WTC11 (cell line): Measurements from ENCODE around the gene RELL1. TPM values are rescaled to one million over a fixed set of nuclear protein-coding genes. Genes with fewer than 3 reads are reported as not detected.

Source experiments
- ATAC-seq: fragments of 200-7000 bp; cut with Tn5 transposase; 2 replicates; pipeline ENCODE4 v1.10.0; 2021; ENCODE audit warnings: mild to moderate bottlenecking, moderate library complexity
- CTCF ChIA-PET: fragments of 300-600 bp; sonication (Branson Sonifier 250); formaldehyde crosslinking; loops from one replicate; lab custom pipeline; 2021; ENCODE audit warnings: antibody characterized with exemption; lab: Charles Lee
- POLR2A ChIA-PET: fragments of 350-600 bp; sonication (Branson Sonifier 250); formaldehyde crosslinking; loops from one replicate; lab custom pipeline; 2021; ENCODE audit warnings: antibody characterized with exemption; lab: Charles Lee
- DNase-seq: peaks from one replicate; pipeline ENCODE4 v3.0.0; 2021; ENCODE audit warnings: low spot score
- H3K27ac Mint-ChIP-seq: 2 replicates; pipeline ENCODE4 v1.8.0; 2021; ENCODE audit warnings: mixed read lengths
- H3K27me3 Mint-ChIP-seq: 2 replicates; pipeline ENCODE4 v1.8.0; 2021; ENCODE audit warnings: low read depth, mild to moderate bottlenecking, moderate library complexity, mixed read lengths
- H3K36me3 Mint-ChIP-seq: 2 replicates; pipeline ENCODE4 v1.8.0; 2021; ENCODE audit warnings: mixed read lengths
- H3K4me1 Mint-ChIP-seq: 2 replicates; pipeline ENCODE4 v1.8.0; 2022; ENCODE audit warnings: mixed read lengths
- H3K4me3 Mint-ChIP-seq: 2 replicates; pipeline ENCODE4 v1.8.0; 2021; ENCODE audit warnings: mild to moderate bottlenecking, moderate library complexity, mixed read lengths
- H3K9me3 Mint-ChIP-seq: 2 replicates; pipeline ENCODE4 v1.8.0; 2021; ENCODE audit warnings: mixed read lengths
- FOXJ3 ChIP-seq: sonication (generic); formaldehyde crosslinking; IDR thresholded peaks from 2 replicates; pipeline ENCODE4 v1.9.0; 2021; ENCODE audit warnings: missing genetic modification reagents, mild to moderate bottlenecking, borderline replicate concordance
- NFYB ChIP-seq: sonication (generic); formaldehyde crosslinking; conservative IDR thresholded peaks from 2 replicates; pipeline ENCODE4 v1.8.0; 2022; ENCODE audit warnings: low read depth, missing genetic modification reagents
- OVOL2 ChIP-seq: fragments of 250-450 bp; sonication (Bioruptor Pico); IDR thresholded peaks from 2 replicates; pipeline ENCODE4 v1.9.0; 2021; ENCODE audit warnings: mild to moderate bottlenecking, borderline replicate concordance
- SP1 ChIP-seq: sonication (generic); formaldehyde crosslinking; conservative IDR thresholded peaks from 2 replicates; pipeline ENCODE4 v1.8.1; 2022; ENCODE audit warnings: missing genetic modification reagents
- TEAD1 ChIP-seq: sonication (generic); formaldehyde crosslinking; IDR thresholded peaks from 2 replicates; pipeline ENCODE4 v1.8.0; 2022; ENCODE audit warnings: mild to moderate bottlenecking, missing genetic modification reagents
- ZBTB21 ChIP-seq: sonication (generic); formaldehyde crosslinking; IDR thresholded peaks from 2 replicates; pipeline ENCODE4 v1.8.1; 2023; ENCODE audit warnings: mild to moderate bottlenecking, missing genetic modification reagents, borderline replicate concordance
- ZNF121 ChIP-seq: sonication (generic); formaldehyde crosslinking; IDR thresholded peaks from 2 replicates; pipeline ENCODE4 v1.8.0; 2023; ENCODE audit warnings: missing genetic modification reagents
- ZNF671 ChIP-seq: fragments of 250-450 bp; sonication (Bioruptor Pico); IDR thresholded peaks from 2 replicates; pipeline ENCODE4 v1.8.0; 2021; ENCODE audit warnings: mild to moderate bottlenecking
- total RNA-seq: library from RNA; stranded (reverse); gene quantifications from 3 replicates; pipeline ENCODE4 v1.2.3, GENCODE V29; 2021
- TF ChIP-seq, protein P1 (sequence below): sonication (generic); formaldehyde crosslinking; IDR thresholded peaks from 2 replicates; pipeline ENCODE4 v1.8.1; 2023; ENCODE audit warnings: mild to moderate bottlenecking, missing genetic modification reagents
- TF ChIP-seq, protein P2 (sequence below): sonication (generic); formaldehyde crosslinking; IDR thresholded peaks from 2 replicates; pipeline ENCODE4 v1.8.0; 2023; ENCODE audit warnings: missing genetic modification reagents, mild to moderate bottlenecking, borderline replicate concordance
- TF ChIP-seq, protein P3 (sequence below): fragments of 250-450 bp; sonication (Bioruptor Pico); IDR thresholded peaks from 2 replicates; pipeline ENCODE4 v1.9.0; 2021; ENCODE audit warnings: mild to moderate bottlenecking
- TF ChIP-seq, protein P4 (sequence below): sonication (generic); formaldehyde crosslinking; IDR thresholded peaks from 2 replicates; pipeline ENCODE4 v1.8.1; 2023; ENCODE audit warnings: mild to moderate bottlenecking, missing genetic modification reagents, moderate library complexity
- TF ChIP-seq, protein P5 (sequence below): fragments of 250-450 bp; sonication (Bioruptor Pico); conservative IDR thresholded peaks from 2 replicates; pipeline ENCODE4 v1.9.0; 2021; ENCODE audit warnings: mild to moderate bottlenecking
- TF ChIP-seq, protein P6 (sequence below): sonication (generic); formaldehyde crosslinking; IDR thresholded peaks from 2 replicates; pipeline ENCODE4 v1.8.1; 2023; ENCODE audit warnings: mild to moderate bottlenecking, missing genetic modification reagents, borderline replicate concordance
- TF ChIP-seq, protein P7 (sequence below): sonication (generic); formaldehyde crosslinking; IDR thresholded peaks from 2 replicates; pipeline ENCODE4 v1.8.1; 2023; ENCODE audit warnings: mild to moderate bottlenecking, missing genetic modification reagents, moderate library complexity
- TF ChIP-seq, protein P8 (sequence below): sonication (generic); formaldehyde crosslinking; IDR thresholded peaks from 2 replicates; pipeline ENCODE4 v1.8.0; 2022; ENCODE audit warnings: mild to moderate bottlenecking, missing genetic modification reagents
- TF ChIP-seq, protein P9 (sequence below): sonication (generic); formaldehyde crosslinking; IDR thresholded peaks from 2 replicates; pipeline ENCODE4 v1.8.1; 2022; ENCODE audit warnings: mild to moderate bottlenecking, moderate library complexity, missing genetic modification reagents

Gene RELL1
- total RNA-seq, 1 experiment from 2014 or later, result 14.4 TPM

DNA sequence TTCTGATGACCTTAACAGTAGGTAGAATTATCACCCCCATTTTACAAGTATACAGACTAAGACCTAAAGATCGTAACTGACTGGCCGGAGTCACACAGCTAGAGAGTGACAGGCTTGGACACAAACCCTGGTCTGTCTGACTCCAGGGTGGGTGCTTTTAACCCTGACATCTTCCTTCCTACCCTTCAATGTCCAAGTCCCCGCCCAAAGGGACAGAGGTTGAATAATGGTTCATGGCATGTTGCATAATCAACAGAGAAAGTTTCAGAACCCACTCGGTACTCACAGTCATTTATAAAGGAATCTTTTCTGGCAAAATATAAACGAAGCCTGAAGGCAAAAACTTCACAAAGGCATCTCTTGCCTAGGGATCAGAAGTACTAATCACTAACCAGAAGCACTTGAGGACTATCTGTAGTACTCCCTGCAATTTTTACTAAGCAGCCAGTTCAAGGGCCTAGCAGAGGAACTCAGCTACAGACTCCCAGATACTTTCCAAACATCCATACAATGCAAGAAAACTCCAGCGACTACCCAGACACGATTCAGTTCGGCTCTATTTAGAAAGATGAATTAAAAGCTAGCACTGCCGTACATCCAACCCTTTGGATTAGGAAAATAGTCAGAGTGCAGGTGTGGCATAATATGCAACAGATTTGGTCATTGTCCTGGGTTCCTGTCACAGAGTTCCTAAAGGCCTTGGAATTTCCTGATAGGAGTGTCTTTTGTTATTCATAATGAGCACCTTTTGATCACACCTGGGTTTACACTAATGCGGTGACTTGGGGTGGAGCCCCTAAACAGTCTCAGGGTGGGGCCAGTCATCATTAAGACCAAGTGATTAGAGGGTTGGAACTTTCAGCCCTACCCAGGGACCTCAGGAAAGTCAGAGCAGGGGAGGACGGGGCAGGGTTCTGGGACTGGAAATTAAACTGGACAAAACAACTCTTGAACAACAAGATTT lies 44.0 kb downstream of the RELL1 start:
- ATAC-seq, result peak; percentile 83
- no peaks in the 10 kb centered on the region for H3K27me3 Mint-ChIP-seq
- H3K4me3 Mint-ChIP-seq, result peak overlapping the region; percentile 19; the same call in 1 of the 2 replicates
- peak overlapping the region; percentile 58 for H3K27ac Mint-ChIP-seq
- POLR2A ChIA-PET, result no interaction called here
- no peak for TF ChIP-seq ZNF121 (CRISPR knock-in tag)
- TF ChIP-seq, all 79 proteins: peak for 0
- Mint-ChIP-seq H3K36me3 (peaks cover 13% of the 10 kb centered on the region), H3K4me1 (peaks cover 43% of the 10 kb centered on the region), H3K9me3 (peaks cover 7% of the 10 kb centered on the region; the same call in 1 of the 2 replicates)
- no peak for DNase-seq
- CTCF ChIA-PET, result interaction anchor here (1.1 kb wide), 1 partner anchor 39 kb away, joined by 6 read pairs; no protein-coding TSS in a partner anchor

DNA sequence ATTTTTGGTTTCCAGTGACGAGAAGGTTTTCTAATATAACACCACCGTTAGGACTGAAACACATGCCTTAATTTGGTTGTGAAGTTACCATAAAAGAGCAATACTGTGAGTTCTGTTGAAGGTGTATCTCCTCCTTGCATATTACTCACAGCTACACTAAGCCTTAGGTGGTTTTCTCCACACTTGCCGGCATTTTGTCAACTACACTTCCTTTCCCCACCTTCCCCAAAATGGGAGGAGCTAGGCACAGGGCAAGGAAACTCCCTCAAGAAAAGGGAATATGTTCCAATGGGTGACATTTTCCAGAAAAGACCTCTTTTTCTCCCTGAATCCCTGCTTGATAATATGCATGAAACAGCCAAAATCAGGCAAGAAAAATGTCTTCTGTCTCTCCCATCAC lies 44.8 kb downstream of the RELL1 start:
- CTCF ChIA-PET, result interaction anchor here (1.1 kb wide), 1 partner anchor 38 kb away, joined by 6 read pairs; no protein-coding TSS in a partner anchor
- ATAC-seq, result peak; percentile 26
- TF ChIP-seq, protein P1, sequence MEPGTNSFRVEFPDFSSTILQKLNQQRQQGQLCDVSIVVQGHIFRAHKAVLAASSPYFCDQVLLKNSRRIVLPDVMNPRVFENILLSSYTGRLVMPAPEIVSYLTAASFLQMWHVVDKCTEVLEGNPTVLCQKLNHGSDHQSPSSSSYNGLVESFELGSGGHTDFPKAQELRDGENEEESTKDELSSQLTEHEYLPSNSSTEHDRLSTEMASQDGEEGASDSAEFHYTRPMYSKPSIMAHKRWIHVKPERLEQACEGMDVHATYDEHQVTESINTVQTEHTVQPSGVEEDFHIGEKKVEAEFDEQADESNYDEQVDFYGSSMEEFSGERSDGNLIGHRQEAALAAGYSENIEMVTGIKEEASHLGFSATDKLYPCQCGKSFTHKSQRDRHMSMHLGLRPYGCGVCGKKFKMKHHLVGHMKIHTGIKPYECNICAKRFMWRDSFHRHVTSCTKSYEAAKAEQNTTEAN, result no peak
- TF ChIP-seq, protein P2, sequence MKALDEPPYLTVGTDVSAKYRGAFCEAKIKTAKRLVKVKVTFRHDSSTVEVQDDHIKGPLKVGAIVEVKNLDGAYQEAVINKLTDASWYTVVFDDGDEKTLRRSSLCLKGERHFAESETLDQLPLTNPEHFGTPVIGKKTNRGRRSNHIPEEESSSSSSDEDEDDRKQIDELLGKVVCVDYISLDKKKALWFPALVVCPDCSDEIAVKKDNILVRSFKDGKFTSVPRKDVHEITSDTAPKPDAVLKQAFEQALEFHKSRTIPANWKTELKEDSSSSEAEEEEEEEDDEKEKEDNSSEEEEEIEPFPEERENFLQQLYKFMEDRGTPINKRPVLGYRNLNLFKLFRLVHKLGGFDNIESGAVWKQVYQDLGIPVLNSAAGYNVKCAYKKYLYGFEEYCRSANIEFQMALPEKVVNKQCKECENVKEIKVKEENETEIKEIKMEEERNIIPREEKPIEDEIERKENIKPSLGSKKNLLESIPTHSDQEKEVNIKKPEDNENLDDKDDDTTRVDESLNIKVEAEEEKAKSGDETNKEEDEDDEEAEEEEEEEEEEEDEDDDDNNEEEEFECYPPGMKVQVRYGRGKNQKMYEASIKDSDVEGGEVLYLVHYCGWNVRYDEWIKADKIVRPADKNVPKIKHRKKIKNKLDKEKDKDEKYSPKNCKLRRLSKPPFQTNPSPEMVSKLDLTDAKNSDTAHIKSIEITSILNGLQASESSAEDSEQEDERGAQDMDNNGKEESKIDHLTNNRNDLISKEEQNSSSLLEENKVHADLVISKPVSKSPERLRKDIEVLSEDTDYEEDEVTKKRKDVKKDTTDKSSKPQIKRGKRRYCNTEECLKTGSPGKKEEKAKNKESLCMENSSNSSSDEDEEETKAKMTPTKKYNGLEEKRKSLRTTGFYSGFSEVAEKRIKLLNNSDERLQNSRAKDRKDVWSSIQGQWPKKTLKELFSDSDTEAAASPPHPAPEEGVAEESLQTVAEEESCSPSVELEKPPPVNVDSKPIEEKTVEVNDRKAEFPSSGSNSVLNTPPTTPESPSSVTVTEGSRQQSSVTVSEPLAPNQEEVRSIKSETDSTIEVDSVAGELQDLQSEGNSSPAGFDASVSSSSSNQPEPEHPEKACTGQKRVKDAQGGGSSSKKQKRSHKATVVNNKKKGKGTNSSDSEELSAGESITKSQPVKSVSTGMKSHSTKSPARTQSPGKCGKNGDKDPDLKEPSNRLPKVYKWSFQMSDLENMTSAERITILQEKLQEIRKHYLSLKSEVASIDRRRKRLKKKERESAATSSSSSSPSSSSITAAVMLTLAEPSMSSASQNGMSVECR (CRISPR knock-in tag), result no peak
- TF ChIP-seq, protein P3, sequence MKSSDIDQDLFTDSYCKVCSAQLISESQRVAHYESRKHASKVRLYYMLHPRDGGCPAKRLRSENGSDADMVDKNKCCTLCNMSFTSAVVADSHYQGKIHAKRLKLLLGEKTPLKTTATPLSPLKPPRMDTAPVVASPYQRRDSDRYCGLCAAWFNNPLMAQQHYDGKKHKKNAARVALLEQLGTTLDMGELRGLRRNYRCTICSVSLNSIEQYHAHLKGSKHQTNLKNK (CRISPR knock-in tag), result no peak
- TF ChIP-seq, protein P4, sequence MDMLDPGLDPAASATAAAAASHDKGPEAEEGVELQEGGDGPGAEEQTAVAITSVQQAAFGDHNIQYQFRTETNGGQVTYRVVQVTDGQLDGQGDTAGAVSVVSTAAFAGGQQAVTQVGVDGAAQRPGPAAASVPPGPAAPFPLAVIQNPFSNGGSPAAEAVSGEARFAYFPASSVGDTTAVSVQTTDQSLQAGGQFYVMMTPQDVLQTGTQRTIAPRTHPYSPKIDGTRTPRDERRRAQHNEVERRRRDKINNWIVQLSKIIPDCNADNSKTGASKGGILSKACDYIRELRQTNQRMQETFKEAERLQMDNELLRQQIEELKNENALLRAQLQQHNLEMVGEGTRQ (CRISPR knock-in tag), result no peak
- TF ChIP-seq, protein P5, sequence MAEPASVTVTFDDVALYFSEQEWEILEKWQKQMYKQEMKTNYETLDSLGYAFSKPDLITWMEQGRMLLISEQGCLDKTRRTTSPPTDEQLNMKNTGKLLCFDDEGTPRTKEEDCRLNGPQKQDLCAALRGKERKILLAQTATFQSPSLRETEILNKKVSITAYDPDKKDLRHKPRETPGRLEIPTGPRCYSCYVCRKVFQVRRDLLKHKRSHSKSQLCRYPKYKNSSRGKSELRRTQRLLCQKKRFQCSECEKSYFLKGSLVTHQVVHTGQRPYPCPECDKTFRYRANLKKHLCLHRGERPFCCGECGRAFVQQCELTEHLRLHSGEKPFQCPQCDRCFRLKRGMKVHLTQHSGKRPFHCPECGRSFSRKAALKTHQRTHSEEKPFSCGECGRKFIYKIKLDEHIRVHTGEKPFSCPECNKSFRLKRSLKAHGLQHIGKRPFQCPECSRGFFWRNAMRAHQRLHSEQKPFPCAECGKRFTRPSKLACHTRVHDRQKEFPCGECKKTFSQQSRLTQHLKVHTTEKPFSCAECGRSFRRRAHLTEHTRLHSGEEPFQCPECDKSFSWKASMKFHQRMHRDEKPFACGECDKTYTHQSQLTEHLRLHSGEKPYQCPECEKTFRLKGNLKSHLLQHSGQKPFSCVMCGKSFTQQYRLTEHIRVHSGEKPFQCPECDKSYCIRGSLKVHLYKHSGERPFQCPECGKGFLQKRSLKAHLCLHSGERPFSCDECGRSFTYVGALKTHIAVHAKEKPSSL (CRISPR knock-in tag), result no peak
- no peak for TF ChIP-seq FOXJ3 (CRISPR knock-in tag)
- TF ChIP-seq, protein P6, sequence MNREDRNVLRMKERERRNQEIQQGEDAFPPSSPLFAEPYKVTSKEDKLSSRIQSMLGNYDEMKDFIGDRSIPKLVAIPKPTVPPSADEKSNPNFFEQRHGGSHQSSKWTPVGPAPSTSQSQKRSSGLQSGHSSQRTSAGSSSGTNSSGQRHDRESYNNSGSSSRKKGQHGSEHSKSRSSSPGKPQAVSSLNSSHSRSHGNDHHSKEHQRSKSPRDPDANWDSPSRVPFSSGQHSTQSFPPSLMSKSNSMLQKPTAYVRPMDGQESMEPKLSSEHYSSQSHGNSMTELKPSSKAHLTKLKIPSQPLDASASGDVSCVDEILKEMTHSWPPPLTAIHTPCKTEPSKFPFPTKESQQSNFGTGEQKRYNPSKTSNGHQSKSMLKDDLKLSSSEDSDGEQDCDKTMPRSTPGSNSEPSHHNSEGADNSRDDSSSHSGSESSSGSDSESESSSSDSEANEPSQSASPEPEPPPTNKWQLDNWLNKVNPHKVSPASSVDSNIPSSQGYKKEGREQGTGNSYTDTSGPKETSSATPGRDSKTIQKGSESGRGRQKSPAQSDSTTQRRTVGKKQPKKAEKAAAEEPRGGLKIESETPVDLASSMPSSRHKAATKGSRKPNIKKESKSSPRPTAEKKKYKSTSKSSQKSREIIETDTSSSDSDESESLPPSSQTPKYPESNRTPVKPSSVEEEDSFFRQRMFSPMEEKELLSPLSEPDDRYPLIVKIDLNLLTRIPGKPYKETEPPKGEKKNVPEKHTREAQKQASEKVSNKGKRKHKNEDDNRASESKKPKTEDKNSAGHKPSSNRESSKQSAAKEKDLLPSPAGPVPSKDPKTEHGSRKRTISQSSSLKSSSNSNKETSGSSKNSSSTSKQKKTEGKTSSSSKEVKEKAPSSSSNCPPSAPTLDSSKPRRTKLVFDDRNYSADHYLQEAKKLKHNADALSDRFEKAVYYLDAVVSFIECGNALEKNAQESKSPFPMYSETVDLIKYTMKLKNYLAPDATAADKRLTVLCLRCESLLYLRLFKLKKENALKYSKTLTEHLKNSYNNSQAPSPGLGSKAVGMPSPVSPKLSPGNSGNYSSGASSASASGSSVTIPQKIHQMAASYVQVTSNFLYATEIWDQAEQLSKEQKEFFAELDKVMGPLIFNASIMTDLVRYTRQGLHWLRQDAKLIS, result no peak
- no peak for TF ChIP-seq OVOL2 (CRISPR knock-in tag)
- TF ChIP-seq ZBTB21 (CRISPR knock-in tag), result no peak
- TF ChIP-seq, protein P7, sequence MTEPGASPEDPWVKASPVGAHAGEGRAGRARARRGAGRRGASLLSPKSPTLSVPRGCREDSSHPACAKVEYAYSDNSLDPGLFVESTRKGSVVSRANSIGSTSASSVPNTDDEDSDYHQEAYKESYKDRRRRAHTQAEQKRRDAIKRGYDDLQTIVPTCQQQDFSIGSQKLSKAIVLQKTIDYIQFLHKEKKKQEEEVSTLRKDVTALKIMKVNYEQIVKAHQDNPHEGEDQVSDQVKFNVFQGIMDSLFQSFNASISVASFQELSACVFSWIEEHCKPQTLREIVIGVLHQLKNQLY (CRISPR knock-in tag), result no peak
- TF ChIP-seq, protein P8, sequence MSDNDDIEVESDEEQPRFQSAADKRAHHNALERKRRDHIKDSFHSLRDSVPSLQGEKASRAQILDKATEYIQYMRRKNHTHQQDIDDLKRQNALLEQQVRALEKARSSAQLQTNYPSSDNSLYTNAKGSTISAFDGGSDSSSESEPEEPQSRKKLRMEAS (CRISPR knock-in tag), result no peak
- no peak for TF ChIP-seq SP1 (CRISPR knock-in tag)
- TF ChIP-seq, protein P9, sequence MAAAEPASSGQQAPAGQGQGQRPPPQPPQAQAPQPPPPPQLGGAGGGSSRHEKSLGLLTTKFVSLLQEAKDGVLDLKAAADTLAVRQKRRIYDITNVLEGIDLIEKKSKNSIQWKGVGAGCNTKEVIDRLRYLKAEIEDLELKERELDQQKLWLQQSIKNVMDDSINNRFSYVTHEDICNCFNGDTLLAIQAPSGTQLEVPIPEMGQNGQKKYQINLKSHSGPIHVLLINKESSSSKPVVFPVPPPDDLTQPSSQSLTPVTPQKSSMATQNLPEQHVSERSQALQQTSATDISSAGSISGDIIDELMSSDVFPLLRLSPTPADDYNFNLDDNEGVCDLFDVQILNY (CRISPR knock-in tag), result no peak
- no peak for TF ChIP-seq TEAD1
- no peak for TF ChIP-seq ZNF671 (CRISPR knock-in tag)
- TF ChIP-seq NFYB, result no peak
- TF ChIP-seq, all 79 proteins: peak for 0
- Mint-ChIP-seq H3K27ac (peak overlapping the region; percentile 33), H3K36me3 (peaks cover 14% of the 10 kb centered on the region), H3K27me3 (no peaks in the 10 kb centered on the region), H3K4me3 (no peak overlapping the region), H3K4me1 (peaks cover 43% of the 10 kb centered on the region), H3K9me3 (peaks cover 7% of the 10 kb centered on the region; the same call in 1 of the 2 replicates)
- POLR2A ChIA-PET, result no interaction called here
- no peak for DNase-seq
